Epithelial cell of esophagus (primary cell): ENCODE measurements around the gene DIPK2A.

Experiments
- DNase-seq: peaks from one replicate; pipeline ENCODE4 v3.0.0; 2010; ENCODE audit warnings: low read depth
- H3K4me3 ChIP-seq: 2 replicates; pipeline ENCODE4 v1.5.1; 2011; ENCODE audit warnings: mild to moderate bottlenecking, low read length, control low read depth
- CTCF ChIP-seq: IDR thresholded peaks from 2 replicates; pipeline ENCODE4 v1.5.1; 2011; ENCODE audit warnings: low read depth, mild to moderate bottlenecking, low read length, control low read depth, inconsistent platforms; ENCODE audit not compliant: insufficient read depth; ENCODE audit errors: missing control alignments

Gene DIPK2A

GRCh38 chr3:143971359-143972154, at the start of gene DIPK2A:
TSS of gene DIPK2A (plus strand) at chr3:143971823. CDS start at chr3:143972333, 510 bp downstream.
- H3K4me3 ChIP-seq: peak within 1 kb of the TSS; percentile 74
- TF ChIP-seq CTCF: peak; percentile 26
- peak; percentile 96 for DNase-seq

GRCh38 chr3:143924522-143925285, 46.9 kb upstream of the DIPK2A start:
- no peak for DNase-seq
- TF ChIP-seq CTCF: no peak
- no peak overlapping the region for H3K4me3 ChIP-seq

DNA sequence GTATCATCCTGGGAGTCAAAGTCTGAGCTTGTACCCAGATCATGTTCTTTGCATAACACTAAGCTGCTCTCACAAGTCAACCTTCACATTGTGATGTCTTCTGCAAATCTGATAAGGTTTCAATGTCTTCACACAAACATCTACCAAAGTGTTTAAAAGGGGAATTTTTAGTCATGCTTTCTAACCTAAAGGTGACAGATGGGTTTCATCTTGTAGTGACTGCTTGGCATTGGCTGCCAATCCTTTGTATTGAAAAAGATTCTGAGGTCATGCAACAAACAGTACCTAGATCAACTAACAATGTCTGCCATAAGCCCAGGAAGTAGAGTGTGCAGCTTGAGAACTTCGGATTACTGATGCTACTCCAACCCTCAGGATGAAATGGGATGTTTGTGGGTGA, 43.6 kb upstream of the DIPK2A start:
- no peak overlapping the region for H3K4me3 ChIP-seq
- DNase-seq: no peak
- no peak for TF ChIP-seq CTCF

GRCh38 chr3:143928541-143929255, 42.9 kb upstream of the DIPK2A start:
- no peak for TF ChIP-seq CTCF
- H3K4me3 ChIP-seq: no peak overlapping the region
- no peak for DNase-seq

- no peak overlapping the region for H3K4me3 ChIP-seq
- no peak for TF ChIP-seq CTCF
- DNase-seq: peak; percentile 19
Observed at GRCh38 chr3:143934791-143935190, 36.8 kb upstream of the DIPK2A start.

GRCh38 chr3:143935678-143936077, 35.9 kb upstream of the DIPK2A start:
- no peak overlapping the region for H3K4me3 ChIP-seq
- peak; percentile 50 for DNase-seq
- no peak for TF ChIP-seq CTCF
